ENCODE results near the gene ACOXL. TPM values are rescaled to one million over a fixed set of nuclear protein-coding genes. Genes with fewer than 3 reads are reported as not detected.

Gene ACOXL
- polyA plus RNA-seq, 3 donors = 0.35 TPM; not detected in 2

DNA sequence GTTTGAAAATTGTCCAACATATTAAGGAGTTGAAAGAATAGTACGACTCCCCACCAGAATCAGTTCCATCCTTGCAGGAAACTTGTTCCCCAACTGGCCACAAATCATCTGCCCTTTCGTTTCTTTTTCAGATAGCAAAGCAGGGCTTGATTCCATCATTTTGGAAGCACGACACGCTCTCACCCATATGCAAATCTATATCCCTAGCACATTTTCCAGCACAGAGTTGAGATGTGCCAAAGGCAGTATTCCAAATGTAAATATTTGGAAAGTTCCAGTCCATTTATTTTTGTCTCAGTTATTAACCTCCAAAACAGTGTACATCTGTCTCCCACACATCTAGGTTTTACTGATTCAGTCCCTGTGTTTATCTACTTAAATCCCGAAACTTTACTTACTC lies 259.5 kb downstream of the ACOXL start:
- Histone ChIP-seq H3K36me3 (replicated peaks in 1 of 2; ENCODE audit: control insufficient read depth in 1 of 2, insufficient read depth in 2 of 2, low read length in 2 of 2) (no peaks in the 10 kb centered on the region), H3K9ac (ENCODE audit: insufficient read depth, low read length, poor library complexity, severe bottlenecking) (no peak overlapping the region), H3K9me3 (replicated peaks in 1 of 2; ENCODE audit: control insufficient read depth in 1 of 2, insufficient read depth in 1 of 2, low read length in 2 of 2) (no peaks in the 10 kb centered on the region), H2AFZ (ENCODE audit: insufficient read depth, low read depth, low read length, poor library complexity, severe bottlenecking) (peak overlapping the region; percentile 46), H3K27ac (ENCODE audit: low read depth in 1 of 2, low read length in 2 of 2) (peak overlapping the region; percentile 94 to 96), H3K27me3 (ENCODE audit: control insufficient read depth in 2 of 2, insufficient read depth in 2 of 2, low read length in 2 of 2) (no peaks in the 10 kb centered on the region), H3K4me1 (ENCODE audit: control insufficient read depth in 1 of 2, insufficient read depth in 2 of 2, low read length in 2 of 2) (peaks cover 49 to 51% of the 10 kb centered on the region in 2 donors), H3K79me2 (ENCODE audit: insufficient read depth, low read length) (no peaks in the 10 kb centered on the region), H3K4me3 (replicated peaks in 1 of 3; ENCODE audit: low read depth in 2 of 3, low read length in 3 of 3) (no peak overlapping the region), H4K20me1 (ENCODE audit: insufficient read depth, low read length) (no peaks in the 10 kb centered on the region), H3K4me2 (replicated peaks; ENCODE audit: extremely low read depth, low read length, poor library complexity, severe bottlenecking) (no peak overlapping the region)
- intact Hi-C loops (cut with micrococcal nuclease) = loop anchor here in 1 of 2 donors (5.0 kb wide), 2 partner anchors 110 to 130 kb away; partner anchors contain the start of gene BCL2L11
- peak overlapping the region; percentile 98 to 99 (median 99) for H3K27ac Mint-ChIP-seq
- peaks cover 48% of the 10 kb centered on the region for H3K4me1 Mint-ChIP-seq
- H3K9me3 Mint-ChIP-seq = peaks cover 0 to 6% (median 0%) of the 10 kb centered on the region in 7 donors
- no peak overlapping the region for H3K4me3 Mint-ChIP-seq
- DNase-seq = no peak
- no peak for TF ChIP-seq CTCF (IDR thresholded peaks at IDR 0.05)
- H3K27me3 Mint-ChIP-seq (ENCODE audit: low read depth in 3 of 3) = peaks cover 0 to 1% (median 0%) of the 10 kb centered on the region in 3 donors
- H3K36me3 Mint-ChIP-seq = peaks cover 0 to 1% of the 10 kb centered on the region in 2 donors
- WGBS (ENCODE audit: insufficient coverage) = 100% methylated on average over 3 of the region's 5 CpGs

DNA sequence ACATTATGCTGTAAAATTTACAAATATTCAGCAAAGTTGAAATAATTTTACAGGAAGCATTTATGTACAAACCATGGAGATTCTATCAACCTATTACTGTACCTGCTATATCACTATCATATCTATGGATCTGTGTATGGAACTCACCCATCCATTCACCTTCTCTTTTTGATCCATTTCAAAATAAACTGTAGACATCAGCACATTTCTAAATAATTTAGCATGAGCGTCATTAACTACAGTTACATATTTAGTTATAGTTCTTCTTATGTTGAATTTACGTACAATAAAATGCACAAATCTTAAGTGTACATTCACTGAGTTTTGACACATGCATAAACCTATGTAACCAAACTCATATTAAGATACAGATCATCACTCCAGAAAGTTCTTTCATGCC lies 260.5 kb downstream of the ACOXL start:
- H2AFZ ChIP-seq (ENCODE audit: insufficient read depth, low read depth, low read length, poor library complexity, severe bottlenecking) = peak overlapping the region; percentile 46
- peaks cover 0 to 1% (median 0%) of the 10 kb centered on the region in 3 donors for H3K27me3 Mint-ChIP-seq (ENCODE audit: low read depth in 3 of 3)
- H3K4me1 ChIP-seq (ENCODE audit: control insufficient read depth in 1 of 2, insufficient read depth in 2 of 2, low read length in 2 of 2) = peaks cover 56 to 59% of the 10 kb centered on the region in 2 donors
- H3K4me3 ChIP-seq (replicated peaks in 1 of 3; ENCODE audit: low read depth in 2 of 3, low read length in 3 of 3) = no peak overlapping the region
- no peaks in the 10 kb centered on the region for H3K36me3 ChIP-seq (replicated peaks in 1 of 2; ENCODE audit: control insufficient read depth in 1 of 2, insufficient read depth in 2 of 2, low read length in 2 of 2)
- no peak for TF ChIP-seq CTCF (IDR thresholded peaks at IDR 0.05)
- H3K4me2 ChIP-seq (replicated peaks; ENCODE audit: extremely low read depth, low read length, poor library complexity, severe bottlenecking) = peak overlapping the region; percentile 33
- peak overlapping the region; percentile 98 to 99 (median 99) for H3K27ac Mint-ChIP-seq
- H3K9me3 ChIP-seq (replicated peaks in 1 of 2; ENCODE audit: control insufficient read depth in 1 of 2, insufficient read depth in 1 of 2, low read length in 2 of 2) = no peaks in the 10 kb centered on the region
- peaks cover 0 to 6% (median 1%) of the 10 kb centered on the region in 7 donors for H3K9me3 Mint-ChIP-seq
- H3K36me3 Mint-ChIP-seq = peaks cover 0 to 1% of the 10 kb centered on the region in 2 donors
- peak overlapping the region; percentile 94 to 96 for H3K27ac ChIP-seq (ENCODE audit: low read depth in 1 of 2, low read length in 2 of 2)
- DNase-seq = no peak
- peaks cover 56% of the 10 kb centered on the region for H3K4me1 Mint-ChIP-seq
- no peaks in the 10 kb centered on the region for H4K20me1 ChIP-seq (ENCODE audit: insufficient read depth, low read length)
- H3K4me3 Mint-ChIP-seq = peak overlapping the region in 1 of 2 donors; percentile 52
- no CpG with 5 or more reads among the region's 2 CpGs for WGBS (ENCODE audit: insufficient coverage)
- no peaks in the 10 kb centered on the region for H3K79me2 ChIP-seq (ENCODE audit: insufficient read depth, low read length)
- H3K9ac ChIP-seq (ENCODE audit: insufficient read depth, low read length, poor library complexity, severe bottlenecking) = no peak overlapping the region
- intact Hi-C loops (cut with micrococcal nuclease) = loop anchor here in 1 of 2 donors (5.0 kb wide), 2 partner anchors 109 to 129 kb away; partner anchors contain the start of gene BCL2L11
- no peaks in the 10 kb centered on the region for H3K27me3 ChIP-seq (ENCODE audit: control insufficient read depth in 2 of 2, insufficient read depth in 2 of 2, low read length in 2 of 2)
